Ovary (tissue), 3 donors: ENCODE measurements around the gene OR2V2.

Experiments
- CTCF ChIP-seq, 3 donors: fragments of 450-650 bp in 2 of 3; fragments of 200-600 bp in 1 of 3; IDR thresholded peaks; one replicate each; pipeline versions ENCODE4 v1.5.1 to v1.8.0; 2016 to 2022; ENCODE audit warnings: antibody characterized with exemption in 3 of 3, mild to moderate bottlenecking in 1 of 3
- EP300 ChIP-seq: sonication (generic); formaldehyde crosslinking; IDR thresholded peaks from one replicate; pipeline ENCODE4 v1.6.1; 2017; ENCODE audit warnings: antibody characterized with exemption
- donor health status: DM: no; HTN: no; CAD: no.

GRCh38 chr5:181105391-181106025 lies 41.9 kb upstream of the OR2V2 start:
- no peak for TF ChIP-seq CTCF (IDR thresholded peaks at IDR 0.05)
- TF ChIP-seq EP300, result no peak
